Thymus (tissue), 11 donors: ENCODE results near the gene RNF183. TPM values are rescaled to one million over a fixed set of nuclear protein-coding genes. Genes with fewer than 3 reads are reported as not detected.
A peak's percentile ranks its signal among the peaks of the same experiment; 100 is the strongest.
"Not testable (repeated sequence)": the region's sequence is repeated elsewhere in the genome, so short reads cannot be mapped to it uniquely, and the experiment has no call there.

ENCODE experiments used
- DNase-seq, 9 donors: peaks; one replicate each; pipeline ENCODE4 v3.0.0-alpha.2; 2013; ENCODE audit warnings: low spot score in 9 of 9, low read depth in 6 of 9, missing footprints in 1 of 9
- H3K27ac ChIP-seq, 2 donors: one replicate each; pipeline ENCODE4 v1.5.1; 2013; ENCODE audit warnings: control low read depth in 1 of 2, low read depth in 1 of 2, low read length in 1 of 2, mild to moderate bottlenecking in 1 of 2, moderate library complexity in 1 of 2
- H3K27me3 ChIP-seq, 2 donors: one replicate each; pipeline ENCODE4 v1.5.1; 2013; ENCODE audit warnings: low read length in 1 of 2; ENCODE audit not compliant: control insufficient read depth in 2 of 2, insufficient read depth in 1 of 2
- H3K36me3 ChIP-seq, 2 donors: one replicate each; pipeline ENCODE4 v1.5.1; 2013; ENCODE audit warnings: low read length in 1 of 2, mild to moderate bottlenecking in 1 of 2, moderate library complexity in 1 of 2; ENCODE audit not compliant: control insufficient read depth in 2 of 2, insufficient read depth in 2 of 2
- H3K4me1 ChIP-seq, 2 donors: one replicate each; pipeline ENCODE4 v1.5.1; 2013; ENCODE audit warnings: low read length in 2 of 2; ENCODE audit not compliant: control insufficient read depth in 2 of 2, insufficient read depth in 2 of 2
- H3K4me3 ChIP-seq, 2 donors: one replicate each; pipeline ENCODE4 v1.5.1; 2013; ENCODE audit warnings: low read length in 2 of 2, control low read depth in 1 of 2, mild to moderate bottlenecking in 1 of 2
- H3K9me3 ChIP-seq, 2 donors: one replicate each; pipeline ENCODE4 v1.5.1; 2013; ENCODE audit warnings: low read length in 1 of 2, mild to moderate bottlenecking in 1 of 2; ENCODE audit not compliant: control insufficient read depth in 2 of 2, insufficient read depth in 1 of 2
- WGBS: extraction: QIAGEN DNeasy Blood & Tissue Kit; methylation state at CpG from one replicate; pipeline ENCODE4 v1.1.7; 2013; 5-methylcytosine and 5-hydroxymethylcytosine counted together
- polyA plus RNA-seq: library from polyadenylated mRNA; stranded (reverse); fragments of 200-250 nt; gene quantifications from one replicate; pipeline ENCODE4 v1.2.3, GENCODE V29; 2013
- total RNA-seq: library from RNA; stranded (reverse); fragments of 120-200 nt; gene quantifications from one replicate; pipeline ENCODE4 v1.2.4, GENCODE V29; 2013
- donor health status: healthy.

The RNF183 gene
- total and polyA plus RNA-seq, 2 donors: 0.24 to 0.46 TPM

GRCh38 chr9:113296247-113296646 is 6.9 kb downstream of the RNF183 start:
- H3K27me3 ChIP-seq, H3K27ac ChIP-seq, DNase-seq, H3K4me3 ChIP-seq, H3K4me1 ChIP-seq, H3K9me3 ChIP-seq: not testable (repeated sequence)
- H3K36me3 ChIP-seq: peaks cover 17 to 25% of the 10 kb centered on the region in 2 donors
- WGBS: 97% methylated on average over 8 of the region's 8 CpGs

GRCh38 chr9:113293285-113293878 is 9.8 kb downstream of the RNF183 start:
- 93% methylated on average over 7 of the region's 7 CpGs for WGBS
- no peak for DNase-seq

GRCh38 chr9:113290052-113290607 is 13.0 kb downstream of the RNF183 start:
- no peaks in the 10 kb centered on the region for H3K4me1 ChIP-seq
- H3K27ac ChIP-seq: no peak overlapping the region
- no peaks in the 10 kb centered on the region for H3K27me3 ChIP-seq
- no peaks in the 10 kb centered on the region for H3K9me3 ChIP-seq
- WGBS: 93% methylated on average over 6 of the region's 6 CpGs
- no peak for DNase-seq
- no peak overlapping the region for H3K4me3 ChIP-seq
- peaks cover 62 to 82% of the 10 kb centered on the region in 2 donors for H3K36me3 ChIP-seq

More at GRCh38 chr9:113293285-113293878, 9.8 kb downstream of the RNF183 start:
- Histone ChIP-seq H3K9me3 (no peaks in the 10 kb centered on the region), H3K4me3 (no peak overlapping the region), H3K36me3 (peaks cover 40 to 53% of the 10 kb centered on the region in 2 donors), H3K27ac (no peak overlapping the region), H3K27me3 (no peaks in the 10 kb centered on the region), H3K4me1 (no peaks in the 10 kb centered on the region)

- H3K4me3 ChIP-seq: no peak overlapping the region
- no peaks in the 10 kb centered on the region for H3K9me3 ChIP-seq
- WGBS: over 99% methylated on average over 2 of the region's 2 CpGs
- no peak for DNase-seq
- no peaks in the 10 kb centered on the region for H3K4me1 ChIP-seq
- H3K27ac ChIP-seq: no peak overlapping the region
- H3K27me3 ChIP-seq: no peaks in the 10 kb centered on the region
- H3K36me3 ChIP-seq: peaks cover 73 to 88% of the 10 kb centered on the region in 2 donors
These were observed 14.1 kb downstream of the RNF183 start for GRCh38 chr9:113289091-113289490.

- 99% methylated on average over 4 of the region's 4 CpGs for WGBS
These were observed 21.8 kb downstream of the RNF183 start for GRCh38 chr9:113281356-113281755.

GRCh38 chr9:113278840-113279239 is 24.3 kb downstream of the RNF183 start:
- H3K27me3 ChIP-seq: no peaks in the 10 kb centered on the region
- H3K9me3 ChIP-seq: no peaks in the 10 kb centered on the region
- H3K4me3 ChIP-seq: no peak overlapping the region
- H3K36me3 ChIP-seq: peaks cover 32 to 55% of the 10 kb centered on the region in 2 donors
- 95% methylated on average over 4 of the region's 4 CpGs for WGBS
- H3K27ac ChIP-seq: no peak overlapping the region
- DNase-seq: no peak
- peaks cover 5% of the 10 kb centered on the region in 2 donors for H3K4me1 ChIP-seq

More at GRCh38 chr9:113281356-113281755, 21.8 kb downstream of the RNF183 start:
- no peak overlapping the region for H3K4me3 ChIP-seq
- no peak for DNase-seq
- H3K9me3 ChIP-seq: no peaks in the 10 kb centered on the region
- H3K27ac ChIP-seq: no peak overlapping the region
- no peaks in the 10 kb centered on the region for H3K27me3 ChIP-seq
- peaks cover 2 to 3% of the 10 kb centered on the region in 2 donors for H3K4me1 ChIP-seq
- peaks cover 48 to 77% of the 10 kb centered on the region in 2 donors for H3K36me3 ChIP-seq

- H3K27ac ChIP-seq: peak within 1 kb of the TSS; percentile 93 to 95
- H3K4me1 ChIP-seq: peaks cover 5% of the 10 kb centered on the region in 2 donors
- peak; percentile 92 to 98 (median 95) for DNase-seq
- under 1% methylated on average over 63 of the region's 63 CpGs for WGBS
- peak within 1 kb of the TSS; percentile 70 to 83 for H3K4me3 ChIP-seq
- H3K36me3 ChIP-seq: peaks cover 34 to 51% of the 10 kb centered on the region in 2 donors
- no peaks in the 10 kb centered on the region for H3K27me3 ChIP-seq
- H3K9me3 ChIP-seq: no peaks in the 10 kb centered on the region
These were observed 27.7 kb downstream of the RNF183 start, which contains the start of the genes CDC26 and PRPF4 for GRCh38 chr9:113275157-113276131. CDC26 (minus strand) TSS chr9:113275572; CDS start chr9:113272507, 3,065 bp downstream. PRPF4 (plus strand) TSS chr9:113275658; CDS start chr9:113275744, 86 bp downstream.

- no peaks in the 10 kb centered on the region for H3K27me3 ChIP-seq
- peaks cover 5% of the 10 kb centered on the region in 2 donors for H3K4me1 ChIP-seq
- WGBS: 2% methylated on average over 15 of the region's 15 CpGs
- H3K27ac ChIP-seq: peak overlapping the region; percentile 93 to 95
- H3K9me3 ChIP-seq: no peaks in the 10 kb centered on the region
- H3K36me3 ChIP-seq: peaks cover 31 to 51% of the 10 kb centered on the region in 2 donors
- H3K4me3 ChIP-seq: peak overlapping the region; percentile 70 to 83
- peak in 8 of 9 donors; percentile 44 to 81 (median 62) for DNase-seq
These were observed 28.6 kb downstream of the RNF183 start for GRCh38 chr9:113274474-113275156.
